ENCODE data around the gene CCDC3.
A peak's percentile ranks its signal among the peaks of the same experiment; 100 is the strongest.

The CCDC3 gene

DNA sequence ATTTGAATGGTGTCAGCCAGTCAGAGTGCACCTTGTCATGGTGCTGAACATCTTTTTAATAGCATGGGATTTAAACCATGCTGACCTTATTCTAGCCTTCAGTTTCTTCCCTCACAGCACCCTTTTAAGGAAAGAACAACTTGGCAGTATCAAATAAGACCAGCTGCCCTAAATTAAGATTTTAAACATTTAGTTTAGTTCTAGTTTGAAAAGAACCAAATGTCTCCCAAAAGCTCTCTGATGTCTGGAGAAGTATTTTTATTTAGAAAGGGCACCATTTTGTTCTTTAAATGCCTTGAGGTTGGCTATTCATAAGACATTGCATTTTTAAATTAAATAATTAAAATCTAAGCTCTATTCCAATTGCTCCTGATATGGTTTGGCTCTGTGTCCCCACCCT is 121.1 kb downstream of the CCDC3 start:
- peaks cover 0 to 18% (median 9%) of the 10 kb centered on the region in 4 donors for H3K4me1 ChIP-seq
- no peaks in the 10 kb centered on the region for H3K9me3 ChIP-seq
- TF ChIP-seq, protein P1, sequence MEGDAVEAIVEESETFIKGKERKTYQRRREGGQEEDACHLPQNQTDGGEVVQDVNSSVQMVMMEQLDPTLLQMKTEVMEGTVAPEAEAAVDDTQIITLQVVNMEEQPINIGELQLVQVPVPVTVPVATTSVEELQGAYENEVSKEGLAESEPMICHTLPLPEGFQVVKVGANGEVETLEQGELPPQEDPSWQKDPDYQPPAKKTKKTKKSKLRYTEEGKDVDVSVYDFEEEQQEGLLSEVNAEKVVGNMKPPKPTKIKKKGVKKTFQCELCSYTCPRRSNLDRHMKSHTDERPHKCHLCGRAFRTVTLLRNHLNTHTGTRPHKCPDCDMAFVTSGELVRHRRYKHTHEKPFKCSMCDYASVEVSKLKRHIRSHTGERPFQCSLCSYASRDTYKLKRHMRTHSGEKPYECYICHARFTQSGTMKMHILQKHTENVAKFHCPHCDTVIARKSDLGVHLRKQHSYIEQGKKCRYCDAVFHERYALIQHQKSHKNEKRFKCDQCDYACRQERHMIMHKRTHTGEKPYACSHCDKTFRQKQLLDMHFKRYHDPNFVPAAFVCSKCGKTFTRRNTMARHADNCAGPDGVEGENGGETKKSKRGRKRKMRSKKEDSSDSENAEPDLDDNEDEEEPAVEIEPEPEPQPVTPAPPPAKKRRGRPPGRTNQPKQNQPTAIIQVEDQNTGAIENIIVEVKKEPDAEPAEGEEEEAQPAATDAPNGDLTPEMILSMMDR (IDR thresholded peaks at IDR 0.05), result no peak
- H3K36me3 ChIP-seq, result no peaks in the 10 kb centered on the region
- H3K27ac ChIP-seq, result no peak overlapping the region
- H3K27me3 ChIP-seq, result no peaks in the 10 kb centered on the region
- H3K4me3 ChIP-seq, result no peak overlapping the region
- intact Hi-C loops (cut with DNase I; ENCODE audit: low total_unique reads), result no loop called here
- no peak for DNase-seq

DNA sequence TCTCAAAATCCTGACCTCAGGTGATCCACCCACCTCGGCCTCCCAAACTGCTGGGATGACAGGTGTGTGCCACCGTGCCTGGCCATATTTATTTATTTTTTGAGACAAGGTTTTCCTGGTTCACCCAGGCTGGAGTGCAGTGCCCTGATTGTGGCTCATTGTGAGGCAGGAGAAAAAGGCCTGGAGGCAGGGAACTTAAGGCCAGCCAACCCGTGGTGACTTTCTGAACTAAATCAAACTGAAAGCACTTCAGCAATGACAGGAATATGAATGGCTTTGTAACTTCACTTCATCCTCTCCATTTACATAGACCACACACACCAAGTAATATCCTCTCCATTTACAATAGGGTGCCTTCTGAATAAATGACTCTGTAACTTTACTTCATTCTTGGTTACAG is 124.4 kb downstream of the CCDC3 start:
- Histone ChIP-seq H3K36me3 (no peaks in the 10 kb centered on the region), H3K4me3 (no peak overlapping the region), H3K4me1 (peaks cover 0 to 33% (median 19%) of the 10 kb centered on the region in 4 donors), H3K27me3 (no peaks in the 10 kb centered on the region), H3K27ac (no peak overlapping the region), H3K9me3 (no peaks in the 10 kb centered on the region)
- intact Hi-C loops (cut with DNase I; ENCODE audit: low total_unique reads), result no loop called here
- no peak for DNase-seq
- TF ChIP-seq, protein P1 (IDR thresholded peaks at IDR 0.05), result no peak

DNA sequence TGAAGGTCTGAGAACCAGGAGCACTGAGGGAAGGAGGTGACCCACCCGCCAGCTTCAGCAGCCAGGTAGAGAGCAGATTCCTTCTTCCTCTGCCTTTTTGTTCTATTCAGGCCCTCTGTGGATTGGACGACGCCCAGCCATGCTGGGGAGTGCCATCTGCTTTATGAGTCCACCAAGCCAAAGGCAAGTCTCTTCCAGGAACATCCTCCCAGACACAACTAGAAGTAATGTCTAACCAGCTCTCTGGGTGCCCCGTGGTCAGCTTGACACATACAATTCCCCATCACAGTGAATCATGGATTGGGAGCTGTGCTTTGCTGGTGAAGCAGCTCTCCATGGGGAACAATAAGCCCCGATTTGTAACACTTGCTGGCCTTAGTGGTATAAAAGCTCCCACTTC is 125.2 kb downstream of the CCDC3 start:
- Histone ChIP-seq H3K27me3 (no peaks in the 10 kb centered on the region), H3K4me1 (peaks cover 0 to 33% (median 19%) of the 10 kb centered on the region in 4 donors), H3K36me3 (no peaks in the 10 kb centered on the region), H3K4me3 (no peak overlapping the region), H3K9me3 (no peaks in the 10 kb centered on the region), H3K27ac (peak overlapping the region; percentile 25 to 56)
- TF ChIP-seq, protein P1 (IDR thresholded peaks at IDR 0.05), result no peak
- DNase-seq, result no peak
- intact Hi-C loops (cut with DNase I; ENCODE audit: low total_unique reads), result no loop called here

DNA sequence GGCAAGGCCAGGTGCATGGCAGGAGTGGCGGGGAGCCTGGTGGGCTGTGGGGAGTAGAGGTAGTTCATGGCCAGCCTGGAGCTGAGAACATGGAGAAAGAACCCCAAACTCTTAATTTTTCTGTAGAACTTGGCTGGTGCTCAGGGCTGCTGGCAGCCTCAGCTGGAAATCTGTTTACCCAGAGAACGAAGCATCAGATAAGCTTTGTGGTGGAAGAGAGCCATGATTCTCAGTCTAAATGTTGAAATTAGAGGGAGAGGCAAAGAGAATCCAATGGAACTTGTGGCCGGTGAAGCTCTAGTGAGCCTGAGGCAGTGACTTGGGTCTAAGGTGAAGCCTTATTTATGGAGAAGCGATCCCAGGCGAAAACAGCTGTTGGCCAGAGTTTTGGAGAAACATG is 126.4 kb downstream of the CCDC3 start:
- peaks cover 0 to 33% (median 19%) of the 10 kb centered on the region in 4 donors for H3K4me1 ChIP-seq
- peak overlapping the region; percentile 38 to 56 for H3K27ac ChIP-seq
- TF ChIP-seq, protein P1 (IDR thresholded peaks at IDR 0.05), result no peak
- DNase-seq, result peak; percentile 69 to 79
- no peaks in the 10 kb centered on the region for H3K9me3 ChIP-seq
- no peaks in the 10 kb centered on the region for H3K27me3 ChIP-seq
- no peak overlapping the region for H3K4me3 ChIP-seq
- intact Hi-C loops (cut with DNase I; ENCODE audit: low total_unique reads), result no loop called here
- H3K36me3 ChIP-seq, result no peaks in the 10 kb centered on the region

DNA sequence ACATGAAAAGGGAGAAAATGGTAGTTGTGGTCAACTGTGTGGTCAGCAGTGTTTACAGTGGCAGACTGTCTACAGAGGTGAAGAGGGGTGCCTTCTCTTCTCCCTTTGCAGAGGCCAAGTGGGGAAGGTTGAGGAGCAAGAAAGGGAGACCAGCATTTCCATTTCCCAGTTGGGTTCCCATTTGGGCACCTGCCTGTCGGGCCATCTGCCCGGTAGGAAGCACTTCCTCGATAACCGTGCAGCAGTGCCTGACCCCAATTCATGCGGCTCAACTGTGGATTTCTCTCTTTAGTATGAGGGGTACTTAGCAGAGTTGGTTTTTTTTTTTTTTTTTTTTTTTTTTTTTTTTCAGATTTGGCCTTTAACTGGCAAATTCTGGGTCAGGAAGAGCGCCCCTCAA is 127.0 kb downstream of the CCDC3 start:
- intact Hi-C loops (cut with DNase I; ENCODE audit: low total_unique reads), result no loop called here
- DNase-seq, result no peak
- Histone ChIP-seq H3K9me3 (no peaks in the 10 kb centered on the region), H3K4me3 (no peak overlapping the region), H3K27me3 (no peaks in the 10 kb centered on the region), H3K27ac (peak overlapping the region in 1 of 2 donors; percentile 56), H3K36me3 (no peaks in the 10 kb centered on the region), H3K4me1 (peaks cover 0 to 33% (median 19%) of the 10 kb centered on the region in 4 donors)
- TF ChIP-seq, protein P1 (IDR thresholded peaks at IDR 0.05), result no peak

DNA sequence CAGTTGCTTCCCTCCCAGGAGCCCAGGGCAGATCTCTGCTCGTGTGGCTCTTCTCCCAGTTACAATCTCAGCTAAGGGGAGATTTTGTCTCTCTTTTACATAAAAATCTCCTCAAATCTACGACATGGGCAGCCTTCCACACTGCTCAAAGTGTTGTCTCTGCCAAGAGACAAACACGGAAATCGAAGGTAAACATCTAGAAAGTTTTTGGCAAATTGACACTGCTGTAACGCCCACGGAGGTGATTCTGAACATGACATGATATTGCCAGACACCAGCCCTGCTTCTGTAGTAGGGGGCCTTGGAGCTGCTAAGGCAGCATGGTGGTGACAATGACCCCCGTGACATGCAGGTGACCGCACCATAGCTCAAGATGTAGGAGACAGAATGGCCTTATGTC is 128.3 kb downstream of the CCDC3 start:
- intact Hi-C loops (cut with DNase I; ENCODE audit: low total_unique reads), result no loop called here
- Histone ChIP-seq H3K27me3 (no peaks in the 10 kb centered on the region), H3K4me1 (peaks cover 0 to 33% (median 19%) of the 10 kb centered on the region in 4 donors), H3K27ac (peak overlapping the region; percentile 6 to 37), H3K9me3 (no peaks in the 10 kb centered on the region), H3K36me3 (no peaks in the 10 kb centered on the region), H3K4me3 (no peak overlapping the region)
- TF ChIP-seq, protein P1 (IDR thresholded peaks at IDR 0.05), result no peak
- DNase-seq, result no peak
